Lower leg skin (tissue), 3 donors: Measurements from ENCODE around the gene NDUFB8.

ENCODE experiments used
- POLR2A ChIP-seq, 2 donors: fragments of 450-650 bp; IDR thresholded peaks; one replicate each; pipeline ENCODE4 v1.6.1; 2016 to 2017; ENCODE audit warnings: antibody characterized with exemption in 2 of 2, mild to moderate bottlenecking in 1 of 2, moderate library complexity in 1 of 2
- TF ChIP-seq, protein P1 (sequence below), 3 donors: fragments of 450-650 bp; IDR thresholded peaks; one replicate each; pipeline ENCODE4 v1.5.1; 2016; ENCODE audit warnings: antibody characterized with exemption in 3 of 3, mild to moderate bottlenecking in 3 of 3, moderate library complexity in 2 of 3

DNA sequence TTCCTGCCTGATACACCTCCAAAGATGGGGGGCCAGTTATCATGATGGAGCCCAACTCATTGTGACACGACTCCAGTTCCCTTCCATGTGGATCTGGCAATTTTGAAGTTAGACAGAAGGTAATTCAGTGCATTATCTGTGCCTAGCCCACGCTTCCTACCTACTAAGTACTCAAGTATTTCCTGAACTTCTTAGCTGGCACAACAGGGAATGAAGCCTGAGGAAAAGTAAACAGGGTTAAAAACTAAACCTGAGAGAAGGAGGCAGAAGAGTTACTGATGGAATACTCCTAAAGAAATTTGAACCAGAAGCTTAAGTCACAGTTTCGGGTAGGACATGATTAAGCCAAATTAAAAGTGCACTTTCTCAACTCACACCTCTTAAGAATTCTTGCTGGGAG, 8.9 kb downstream of the NDUFB8 start:
- TF ChIP-seq, protein P1, sequence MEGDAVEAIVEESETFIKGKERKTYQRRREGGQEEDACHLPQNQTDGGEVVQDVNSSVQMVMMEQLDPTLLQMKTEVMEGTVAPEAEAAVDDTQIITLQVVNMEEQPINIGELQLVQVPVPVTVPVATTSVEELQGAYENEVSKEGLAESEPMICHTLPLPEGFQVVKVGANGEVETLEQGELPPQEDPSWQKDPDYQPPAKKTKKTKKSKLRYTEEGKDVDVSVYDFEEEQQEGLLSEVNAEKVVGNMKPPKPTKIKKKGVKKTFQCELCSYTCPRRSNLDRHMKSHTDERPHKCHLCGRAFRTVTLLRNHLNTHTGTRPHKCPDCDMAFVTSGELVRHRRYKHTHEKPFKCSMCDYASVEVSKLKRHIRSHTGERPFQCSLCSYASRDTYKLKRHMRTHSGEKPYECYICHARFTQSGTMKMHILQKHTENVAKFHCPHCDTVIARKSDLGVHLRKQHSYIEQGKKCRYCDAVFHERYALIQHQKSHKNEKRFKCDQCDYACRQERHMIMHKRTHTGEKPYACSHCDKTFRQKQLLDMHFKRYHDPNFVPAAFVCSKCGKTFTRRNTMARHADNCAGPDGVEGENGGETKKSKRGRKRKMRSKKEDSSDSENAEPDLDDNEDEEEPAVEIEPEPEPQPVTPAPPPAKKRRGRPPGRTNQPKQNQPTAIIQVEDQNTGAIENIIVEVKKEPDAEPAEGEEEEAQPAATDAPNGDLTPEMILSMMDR (IDR thresholded peaks at IDR 0.05), result no peak
- no peak for TF ChIP-seq POLR2A (IDR thresholded peaks at IDR 0.05)
